ENCODE measurements around the gene PODNL1. TPM values are rescaled to one million over a fixed set of nuclear protein-coding genes. Genes with fewer than 3 reads are reported as not detected.
A peak's percentile ranks its signal among the peaks of the same experiment; 100 is the strongest.

Gene PODNL1
- polyA plus RNA-seq, 3 donors = 1.2 to 1.4 (median 1.3) TPM

DNA sequence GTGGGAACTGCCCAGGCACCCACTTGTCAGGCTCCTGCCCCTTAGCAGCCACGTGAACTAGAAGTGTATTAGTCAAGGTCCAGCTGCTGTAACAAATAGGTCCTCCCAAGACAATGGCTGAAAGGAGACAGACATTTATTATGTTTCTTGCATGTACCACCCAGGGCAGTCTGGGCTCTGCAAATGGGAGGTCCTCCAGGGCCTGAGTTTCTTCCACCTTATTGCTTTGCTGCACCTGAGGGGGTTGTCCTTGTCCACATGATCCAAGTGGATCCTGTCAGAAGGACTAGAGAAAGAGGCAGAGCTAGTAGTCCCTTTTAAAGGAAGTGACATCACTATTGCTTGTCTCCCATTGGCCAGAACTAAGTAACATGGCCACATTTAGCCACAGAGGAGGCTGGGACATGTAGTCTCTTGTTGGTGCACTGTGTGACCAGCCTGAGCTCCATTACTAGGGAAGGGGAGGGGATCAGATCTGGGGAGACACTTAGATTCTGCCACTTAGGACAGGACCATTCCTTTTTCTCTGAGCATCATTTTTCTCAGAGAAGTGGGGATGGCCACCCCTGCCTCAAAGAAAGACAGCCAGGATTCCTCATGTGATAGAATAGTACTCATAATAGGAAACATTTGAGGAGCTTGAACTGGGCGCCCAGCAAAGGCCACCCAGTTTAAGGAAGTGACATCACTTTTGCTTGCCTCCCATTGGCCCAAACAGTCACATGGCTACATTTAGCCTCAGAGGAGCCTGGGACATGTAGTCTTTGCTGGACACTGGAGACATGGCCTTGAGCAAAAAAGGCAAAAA, 17.1 kb downstream of the PODNL1 start:
- Mint-ChIP-seq H3K27ac (peak overlapping the region; percentile 28 to 87 (median 70)), H3K27me3 (ENCODE audit: low read depth in 3 of 3) (no peaks in the 10 kb centered on the region), H3K4me1 (peaks cover 2% of the 10 kb centered on the region), H3K4me3 (no peak overlapping the region), H3K36me3 (peaks cover 62 to 86% of the 10 kb centered on the region in 2 donors), H3K9me3 (peaks cover 6 to 11% (median 8%) of the 10 kb centered on the region in 7 donors)
- Histone ChIP-seq H3K9ac (ENCODE audit: insufficient read depth, low read length, poor library complexity, severe bottlenecking) (no peak overlapping the region), H3K27ac (ENCODE audit: low read depth in 1 of 2, low read length in 2 of 2) (peak overlapping the region in 1 of 2 donors; percentile 49), H4K20me1 (ENCODE audit: insufficient read depth, low read length) (no peaks in the 10 kb centered on the region), H3K4me1 (ENCODE audit: control insufficient read depth in 1 of 2, insufficient read depth in 2 of 2, low read length in 2 of 2) (peaks cover 0 to 1% of the 10 kb centered on the region in 2 donors), H3K4me2 (replicated peaks; ENCODE audit: extremely low read depth, low read length, poor library complexity, severe bottlenecking) (no peak overlapping the region), H3K36me3 (replicated peaks in 1 of 2; ENCODE audit: control insufficient read depth in 1 of 2, insufficient read depth in 2 of 2, low read length in 2 of 2) (peaks cover 69 to 87% of the 10 kb centered on the region in 2 donors), H3K79me2 (ENCODE audit: insufficient read depth, low read length) (no peaks in the 10 kb centered on the region), H3K4me3 (replicated peaks in 1 of 3; ENCODE audit: low read depth in 2 of 3, low read length in 3 of 3) (no peak overlapping the region), H3K9me3 (replicated peaks in 1 of 2; ENCODE audit: control insufficient read depth in 1 of 2, insufficient read depth in 1 of 2, low read length in 2 of 2) (peaks cover 11 to 13% of the 10 kb centered on the region in 2 donors), H3K27me3 (ENCODE audit: control insufficient read depth in 2 of 2, insufficient read depth in 2 of 2, low read length in 2 of 2) (no peaks in the 10 kb centered on the region), H2AFZ (ENCODE audit: insufficient read depth, low read depth, low read length, poor library complexity, severe bottlenecking) (no peak overlapping the region)
- intact Hi-C loops (cut with micrococcal nuclease) = no loop called here
- TF ChIP-seq, protein P1, sequence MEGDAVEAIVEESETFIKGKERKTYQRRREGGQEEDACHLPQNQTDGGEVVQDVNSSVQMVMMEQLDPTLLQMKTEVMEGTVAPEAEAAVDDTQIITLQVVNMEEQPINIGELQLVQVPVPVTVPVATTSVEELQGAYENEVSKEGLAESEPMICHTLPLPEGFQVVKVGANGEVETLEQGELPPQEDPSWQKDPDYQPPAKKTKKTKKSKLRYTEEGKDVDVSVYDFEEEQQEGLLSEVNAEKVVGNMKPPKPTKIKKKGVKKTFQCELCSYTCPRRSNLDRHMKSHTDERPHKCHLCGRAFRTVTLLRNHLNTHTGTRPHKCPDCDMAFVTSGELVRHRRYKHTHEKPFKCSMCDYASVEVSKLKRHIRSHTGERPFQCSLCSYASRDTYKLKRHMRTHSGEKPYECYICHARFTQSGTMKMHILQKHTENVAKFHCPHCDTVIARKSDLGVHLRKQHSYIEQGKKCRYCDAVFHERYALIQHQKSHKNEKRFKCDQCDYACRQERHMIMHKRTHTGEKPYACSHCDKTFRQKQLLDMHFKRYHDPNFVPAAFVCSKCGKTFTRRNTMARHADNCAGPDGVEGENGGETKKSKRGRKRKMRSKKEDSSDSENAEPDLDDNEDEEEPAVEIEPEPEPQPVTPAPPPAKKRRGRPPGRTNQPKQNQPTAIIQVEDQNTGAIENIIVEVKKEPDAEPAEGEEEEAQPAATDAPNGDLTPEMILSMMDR (IDR thresholded peaks at IDR 0.05) = no peak
- DNase-seq = peak; percentile 30 to 58 (median 44)
- 88% methylated on average over 2 of the region's 2 CpGs for WGBS (ENCODE audit: insufficient coverage)

DNA sequence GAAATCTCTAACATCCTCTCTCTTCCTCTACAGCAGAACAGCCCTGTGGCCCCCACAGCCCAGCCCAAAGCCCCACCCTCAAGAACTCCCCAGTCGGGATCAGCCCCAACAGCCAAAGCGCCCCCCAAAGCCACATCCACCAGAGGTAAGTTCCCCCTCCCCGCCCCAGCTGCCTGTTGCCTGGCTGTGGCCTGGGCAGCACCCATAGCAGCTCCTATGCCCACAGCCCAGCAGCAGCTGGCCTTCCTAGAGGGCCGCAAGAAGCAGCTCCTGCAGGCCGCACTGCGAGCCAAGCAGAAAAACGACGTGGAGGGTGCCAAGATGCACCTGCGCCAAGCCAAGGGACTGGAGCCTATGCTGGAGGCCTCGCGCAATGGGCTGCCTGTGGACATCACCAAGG, 17.7 kb downstream of the PODNL1 start:
- Mint-ChIP-seq H3K9me3 (peaks cover 6 to 11% (median 8%) of the 10 kb centered on the region in 7 donors), H3K27me3 (ENCODE audit: low read depth in 3 of 3) (no peaks in the 10 kb centered on the region), H3K4me3 (no peak overlapping the region), H3K27ac (peak overlapping the region in 3 of 7 donors; percentile 9 to 83 (median 51)), H3K4me1 (no peaks in the 10 kb centered on the region), H3K36me3 (peaks cover 65 to 89% of the 10 kb centered on the region in 2 donors)
- no peak overlapping the region for H2AFZ ChIP-seq (ENCODE audit: insufficient read depth, low read depth, low read length, poor library complexity, severe bottlenecking)
- H3K36me3 ChIP-seq (replicated peaks in 1 of 2; ENCODE audit: control insufficient read depth in 1 of 2, insufficient read depth in 2 of 2, low read length in 2 of 2) = peaks cover 69 to 92% of the 10 kb centered on the region in 2 donors
- H3K9ac ChIP-seq (ENCODE audit: insufficient read depth, low read length, poor library complexity, severe bottlenecking) = no peak overlapping the region
- H3K4me1 ChIP-seq (ENCODE audit: control insufficient read depth in 1 of 2, insufficient read depth in 2 of 2, low read length in 2 of 2) = no peaks in the 10 kb centered on the region
- intact Hi-C loops (cut with micrococcal nuclease) = no loop called here
- H3K79me2 ChIP-seq (ENCODE audit: insufficient read depth, low read length) = no peaks in the 10 kb centered on the region
- H3K4me2 ChIP-seq (replicated peaks; ENCODE audit: extremely low read depth, low read length, poor library complexity, severe bottlenecking) = no peak overlapping the region
- 94% methylated on average over 11 of the region's 11 CpGs for WGBS (ENCODE audit: insufficient coverage)
- no peak overlapping the region for H3K4me3 ChIP-seq (replicated peaks in 1 of 3; ENCODE audit: low read depth in 2 of 3, low read length in 3 of 3)
- TF ChIP-seq, protein P1 (IDR thresholded peaks at IDR 0.05) = no peak
- H3K27me3 ChIP-seq (ENCODE audit: control insufficient read depth in 2 of 2, insufficient read depth in 2 of 2, low read length in 2 of 2) = no peaks in the 10 kb centered on the region
- H3K9me3 ChIP-seq (replicated peaks in 1 of 2; ENCODE audit: control insufficient read depth in 1 of 2, insufficient read depth in 1 of 2, low read length in 2 of 2) = peaks cover 11 to 13% of the 10 kb centered on the region in 2 donors
- no peak for DNase-seq
- no peaks in the 10 kb centered on the region for H4K20me1 ChIP-seq (ENCODE audit: insufficient read depth, low read length)
- H3K27ac ChIP-seq (ENCODE audit: low read depth in 1 of 2, low read length in 2 of 2) = peak overlapping the region in 1 of 2 donors; percentile 49
